IMR-90 (cell line): ENCODE data around the gene PTPRG. TPM values are rescaled to one million over a fixed set of nuclear protein-coding genes. Genes with fewer than 3 reads are reported as not detected.

Experiments used
- ATAC-seq: fragments of 200-7000 bp; cut with Tn5 transposase; 2 replicates; pipeline ENCODE4 v1.9.1; 2020; ENCODE audit warnings: low read depth, mild to moderate bottlenecking, moderate library complexity
- BruUV-seq: library from RNA; stranded (reverse); fragments of 400-500 nt; replicated peaks from 2 replicates; lab custom pipeline; 2021; lab: Mats Ljungman, UMichigan
- CTCF ChIA-PET: fragments of 300-600 bp; formaldehyde crosslinking; extraction: SDS; loops from one replicate; lab custom pipeline; 2021; ENCODE audit warnings: antibody characterized with exemption; lab: Yijun Ruan, JAX
- POLR2A ChIA-PET: fragments of 300-600 bp; sonication (Branson Sonifier 250); formaldehyde crosslinking; loops from one replicate; lab custom pipeline; 2022; ENCODE audit warnings: antibody characterized with exemption; ENCODE audit not compliant: unreplicated experiment; lab: Charles Lee
- DNase-seq: peaks from one replicate; pipeline ENCODE4 v3.0.0; 2013
- H2AFZ ChIP-seq: replicated peaks from 2 replicates; pipeline ENCODE3; 2013; ENCODE audit warnings: low read length, mild to moderate bottlenecking; ENCODE audit not compliant: poor library complexity
- H2AK5ac ChIP-seq: 2 replicates; pipeline ENCODE4 v1.6.1; 2013; ENCODE audit warnings: low read depth, low read length, inconsistent platforms
- H2AK9ac ChIP-seq: replicated peaks from 2 replicates; pipeline ENCODE3; 2013; ENCODE audit warnings: mild to moderate bottlenecking, low read depth, low read length, moderate library complexity; ENCODE audit not compliant: poor library complexity
- H2BK120ac ChIP-seq: 2 replicates; pipeline ENCODE4 v1.6.1; 2013; ENCODE audit warnings: low read depth, low read length, inconsistent platforms
- H2BK15ac ChIP-seq: 3 replicates; pipeline ENCODE4 v1.6.1; 2013; ENCODE audit warnings: low read depth, low read length, inconsistent platforms
- H2BK20ac ChIP-seq: 2 replicates; pipeline ENCODE4 v1.6.1; 2013; ENCODE audit warnings: low read depth, mild to moderate bottlenecking, inconsistent platforms, low read length, moderate library complexity
- H2BK5ac ChIP-seq: 2 replicates; pipeline ENCODE4 v1.6.1; 2013; ENCODE audit warnings: mild to moderate bottlenecking, low read depth, low read length, inconsistent platforms; ENCODE audit not compliant: poor library complexity, severe bottlenecking
- H3K14ac ChIP-seq: replicated peaks from 2 replicates; pipeline ENCODE4 v1.6.1; 2013; ENCODE audit warnings: low read depth, low read length, inconsistent platforms
- H3K18ac ChIP-seq: 2 replicates; pipeline ENCODE4 v1.6.1; 2013; ENCODE audit warnings: low read depth, low read length, control low read depth
- H3K23ac ChIP-seq: 2 replicates; pipeline ENCODE4 v1.6.1; 2013; ENCODE audit warnings: low read depth, low read length, inconsistent platforms
- H3K27ac ChIP-seq: 2 replicates; pipeline ENCODE4 v1.5.1; 2013; ENCODE audit warnings: mild to moderate bottlenecking, control low read depth, low read length; ENCODE audit not compliant: insufficient read depth
- H3K27me3 ChIP-seq: 2 replicates; pipeline ENCODE4 v1.6.1; 2013; ENCODE audit warnings: low read length; ENCODE audit not compliant: control insufficient read depth, insufficient read depth
- H3K36me3 ChIP-seq: 2 replicates; pipeline ENCODE4 v1.6.1; 2013; ENCODE audit warnings: low read length, mixed read lengths; ENCODE audit not compliant: control insufficient read depth, insufficient read depth
- H3K4ac ChIP-seq: 2 replicates; pipeline ENCODE4 v1.6.1; 2013; ENCODE audit warnings: low read depth, low read length, inconsistent platforms
- H3K4me1 ChIP-seq: 2 replicates; pipeline ENCODE4 v1.6.1; 2013; ENCODE audit warnings: low read length, mixed read lengths; ENCODE audit not compliant: control insufficient read depth, insufficient read depth
- H3K4me2 ChIP-seq: 2 replicates; pipeline ENCODE4 v1.6.1; 2013; ENCODE audit warnings: low read depth, mild to moderate bottlenecking, control low read depth, low read length, moderate library complexity
- H3K4me3 ChIP-seq: 2 replicates; pipeline ENCODE4 v1.5.1; 2013; ENCODE audit warnings: low read depth, mild to moderate bottlenecking, control low read depth, low read length, moderate library complexity; ENCODE audit not compliant: insufficient read depth
- H3K56ac ChIP-seq: 2 replicates; pipeline ENCODE4 v1.6.1; 2013; ENCODE audit warnings: low read length, inconsistent platforms; ENCODE audit not compliant: insufficient read depth; ENCODE audit errors: extremely low read depth
- H3K79me1 ChIP-seq, 2 experiments: 2 replicates each; pipeline ENCODE4 v1.6.1; 2013; ENCODE audit warnings: low read length in 2 of 2, inconsistent platforms in 1 of 2, low read depth in 1 of 2
- H3K9ac ChIP-seq: 2 replicates; pipeline ENCODE4 v1.6.1; 2013; ENCODE audit warnings: low read depth, low read length, control low read depth
- H3K9me1 ChIP-seq: 2 replicates; pipeline ENCODE4 v1.6.1; 2013; ENCODE audit warnings: low read length, inconsistent platforms; ENCODE audit not compliant: insufficient read depth
- H3K9me3 ChIP-seq: 2 replicates; pipeline ENCODE4 v1.6.1; 2013; ENCODE audit warnings: low read length; ENCODE audit not compliant: control insufficient read depth, insufficient read depth
- H4K20me1 ChIP-seq: 2 replicates; pipeline ENCODE4 v1.6.1; 2013; ENCODE audit warnings: low read length, inconsistent platforms; ENCODE audit not compliant: insufficient read depth
- H4K5ac ChIP-seq: 2 replicates; pipeline ENCODE4 v1.6.1; 2013; ENCODE audit warnings: mild to moderate bottlenecking, low read depth, low read length, control low read depth
- H4K8ac ChIP-seq, 2 experiments: 2 replicates each; pipeline ENCODE4 v1.6.1; 2013; ENCODE audit warnings: low read depth in 2 of 2, low read length in 2 of 2, control low read depth in 1 of 2, inconsistent platforms in 1 of 2
- H4K91ac ChIP-seq: 2 replicates; pipeline ENCODE4 v1.6.1; 2013; ENCODE audit warnings: low read depth, low read length, inconsistent platforms; ENCODE audit not compliant: insufficient read depth
- BHLHE40 ChIP-seq: fragments of 150-350 bp; IDR thresholded peaks from 2 replicates; pipeline ENCODE4 v1.6.1; 2016; ENCODE audit warnings: mild to moderate bottlenecking, low read depth, low read length
- CEBPB ChIP-seq: IDR thresholded peaks from 2 replicates; pipeline ENCODE4 v1.6.1; 2012; ENCODE audit warnings: low read depth, low read length, improper control_type of control experiment
- CHD1 ChIP-seq: IDR thresholded peaks from 2 replicates; pipeline ENCODE4 v1.6.1; 2012; ENCODE audit warnings: low read depth, low read length, improper control_type of control experiment
- FOS ChIP-seq: fragments of 150-350 bp; IDR thresholded peaks from 2 replicates; pipeline ENCODE4 v1.6.1; 2016; ENCODE audit warnings: low read depth, low read length
- MAFK ChIP-seq: IDR thresholded peaks from 2 replicates; pipeline ENCODE4 v1.6.1; 2012; ENCODE audit warnings: low read depth, low read length, improper control_type of control experiment
- MAZ ChIP-seq: IDR thresholded peaks from 2 replicates; pipeline ENCODE4 v1.6.1; 2012; ENCODE audit warnings: low read depth, mild to moderate bottlenecking, low read length, improper control_type of control experiment, moderate library complexity, borderline replicate concordance
- MXI1 ChIP-seq: IDR thresholded peaks from 2 replicates; pipeline ENCODE4 v1.6.1; 2012; ENCODE audit warnings: low read depth, mild to moderate bottlenecking, low read length, moderate library complexity, borderline replicate concordance
- NFE2L2 ChIP-seq: fragments of 150-350 bp; IDR thresholded peaks from 2 replicates; pipeline ENCODE4 v1.6.1; 2016; ENCODE audit warnings: low read depth, mild to moderate bottlenecking, low read length
- RAD21 ChIP-seq: IDR thresholded peaks from 2 replicates; pipeline ENCODE4 v1.6.1; 2012; ENCODE audit warnings: low read length, improper control_type of control experiment
- RCOR1 ChIP-seq: IDR thresholded peaks from 2 replicates; pipeline ENCODE4 v1.6.1; 2012; ENCODE audit warnings: mild to moderate bottlenecking, low read length, improper control_type of control experiment; ENCODE audit not compliant: insufficient replicate concordance
- RFX5 ChIP-seq: IDR thresholded peaks from 2 replicates; pipeline ENCODE4 v1.8.0; 2012; ENCODE audit warnings: low read depth, mild to moderate bottlenecking, low read length, moderate library complexity
- SMC3 ChIP-seq: fragments of 150-350 bp; IDR thresholded peaks from 2 replicates; pipeline ENCODE4 v1.6.1; 2016; ENCODE audit warnings: low read depth, mild to moderate bottlenecking, antibody characterized with exemption, low read length, moderate library complexity
- dilution Hi-C: fragments of 300-500 bp; cut with HindIII; formaldehyde crosslinking; loops from one replicate; pipeline ENCODE4 v1.14.3; 2018; ENCODE audit warnings: low sequenced_read_pairs; ENCODE audit not compliant: unreplicated experiment
- in situ Hi-C: fragments of 300-500 bp; cut with MboI; formaldehyde crosslinking; loops from 3 replicates; pipeline ENCODE4 v1.14.3; 2019; ENCODE audit warnings: low sequenced_read_pairs, inconsistent platforms, mixed read lengths
- intact Hi-C: fragments of 100-400 bp; cut with micrococcal nuclease; formaldehyde crosslinking; loops from 2 replicates; pipeline ENCODE4 v1.10.0; 2022
- polyA plus RNA-seq, 3 experiments: library from polyadenylated mRNA; depleted of rRNA; stranded (reverse); fragments of >200 nt; gene quantifications; 2 replicates each; pipeline ENCODE4 v1.2.3, GENCODE V29; 2012; ENCODE audit warnings: low replicate concordance in 1 of 3
- total RNA-seq: library from RNA; depleted of rRNA; stranded (reverse); fragments of >200 nt; gene quantifications from 2 replicates; pipeline ENCODE4 v1.2.3, GENCODE V29; 2012
- TF ChIP-seq, protein P1 (sequence below): conservative IDR thresholded peaks from 2 replicates; pipeline ENCODE4 v1.5.1; 2012; ENCODE audit warnings: mild to moderate bottlenecking, low read depth, low read length, improper control_type of control experiment
- TF ChIP-seq, protein P2 (sequence below): fragments of 150-350 bp; IDR thresholded peaks from 2 replicates; pipeline ENCODE4 v1.6.1; 2017; ENCODE audit warnings: mild to moderate bottlenecking, antibody characterized with exemption, low read length, low read depth
- TF ChIP-seq, protein P3 (sequence below): fragments of 150-350 bp; IDR thresholded peaks from 2 replicates; pipeline ENCODE4 v1.6.1; 2016; ENCODE audit warnings: low read depth, mild to moderate bottlenecking, low read length, moderate library complexity, borderline replicate concordance

Gene PTPRG
- total and polyA plus RNA-seq, 2 of the 4 experiments (the other 2 are of a cell fraction) = 7.7 to 31.0 TPM

DNA sequence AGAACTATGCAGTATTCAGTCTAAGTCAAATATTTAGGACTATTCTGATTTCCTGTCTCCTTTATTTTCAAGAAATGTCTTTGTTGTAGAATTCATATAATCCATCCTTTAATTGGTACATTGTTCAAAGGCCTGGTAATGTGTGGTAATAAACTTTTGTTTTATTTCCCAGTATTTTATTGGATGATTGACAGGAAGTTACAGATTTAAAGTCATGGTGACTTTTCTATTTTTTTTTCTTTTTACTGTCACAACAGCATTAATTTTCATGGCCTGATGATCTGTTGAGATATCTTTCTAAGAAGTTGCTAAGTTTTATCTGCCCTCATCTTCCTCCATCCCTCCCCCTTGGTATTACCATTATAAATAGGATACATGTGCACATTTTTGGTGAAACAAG lies 161.7 kb downstream of the PTPRG start:
- no peak overlapping the region for H4K5ac ChIP-seq
- no peak overlapping the region for H3K9ac ChIP-seq
- peaks cover 3% of the 10 kb centered on the region; the same call in 1 of the 2 replicates for H3K4me1 ChIP-seq
- H4K8ac ChIP-seq = no peak overlapping the region
- no peak overlapping the region for H4K91ac ChIP-seq
- DNase-seq = no peak
- H2AK5ac ChIP-seq = no peak overlapping the region
- no peaks in the 10 kb centered on the region for H3K9me3 ChIP-seq
- POLR2A ChIA-PET = no interaction called here
- BruUV-seq = no TSS peak
- no peaks in the 10 kb centered on the region for H3K9me1 ChIP-seq
- H3K56ac ChIP-seq = no peak overlapping the region
- peaks cover 15% of the 10 kb centered on the region; the same call in 1 of the 2 replicates for H4K20me1 ChIP-seq
- dilution Hi-C loops = no loop called here
- H3K14ac ChIP-seq = no peak overlapping the region
- no peak overlapping the region for H2AK9ac ChIP-seq
- no peaks in the 10 kb centered on the region for H3K27me3 ChIP-seq
- H3K36me3 ChIP-seq = no peaks in the 10 kb centered on the region
- no peak for TF ChIP-seq FOS
- no peak for TF ChIP-seq RAD21
- no peak for TF ChIP-seq MAFK
- no peak for TF ChIP-seq NFE2L2
- TF ChIP-seq RCOR1 = no peak
- TF ChIP-seq SMC3 = no peak
- TF ChIP-seq MAZ = no peak
- TF ChIP-seq, protein P1, sequence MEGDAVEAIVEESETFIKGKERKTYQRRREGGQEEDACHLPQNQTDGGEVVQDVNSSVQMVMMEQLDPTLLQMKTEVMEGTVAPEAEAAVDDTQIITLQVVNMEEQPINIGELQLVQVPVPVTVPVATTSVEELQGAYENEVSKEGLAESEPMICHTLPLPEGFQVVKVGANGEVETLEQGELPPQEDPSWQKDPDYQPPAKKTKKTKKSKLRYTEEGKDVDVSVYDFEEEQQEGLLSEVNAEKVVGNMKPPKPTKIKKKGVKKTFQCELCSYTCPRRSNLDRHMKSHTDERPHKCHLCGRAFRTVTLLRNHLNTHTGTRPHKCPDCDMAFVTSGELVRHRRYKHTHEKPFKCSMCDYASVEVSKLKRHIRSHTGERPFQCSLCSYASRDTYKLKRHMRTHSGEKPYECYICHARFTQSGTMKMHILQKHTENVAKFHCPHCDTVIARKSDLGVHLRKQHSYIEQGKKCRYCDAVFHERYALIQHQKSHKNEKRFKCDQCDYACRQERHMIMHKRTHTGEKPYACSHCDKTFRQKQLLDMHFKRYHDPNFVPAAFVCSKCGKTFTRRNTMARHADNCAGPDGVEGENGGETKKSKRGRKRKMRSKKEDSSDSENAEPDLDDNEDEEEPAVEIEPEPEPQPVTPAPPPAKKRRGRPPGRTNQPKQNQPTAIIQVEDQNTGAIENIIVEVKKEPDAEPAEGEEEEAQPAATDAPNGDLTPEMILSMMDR = no peak
- no peak for TF ChIP-seq MXI1
- TF ChIP-seq, protein P2, sequence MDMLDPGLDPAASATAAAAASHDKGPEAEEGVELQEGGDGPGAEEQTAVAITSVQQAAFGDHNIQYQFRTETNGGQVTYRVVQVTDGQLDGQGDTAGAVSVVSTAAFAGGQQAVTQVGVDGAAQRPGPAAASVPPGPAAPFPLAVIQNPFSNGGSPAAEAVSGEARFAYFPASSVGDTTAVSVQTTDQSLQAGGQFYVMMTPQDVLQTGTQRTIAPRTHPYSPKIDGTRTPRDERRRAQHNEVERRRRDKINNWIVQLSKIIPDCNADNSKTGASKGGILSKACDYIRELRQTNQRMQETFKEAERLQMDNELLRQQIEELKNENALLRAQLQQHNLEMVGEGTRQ = no peak
- TF ChIP-seq CHD1 = no peak
- no peak for TF ChIP-seq RFX5
- TF ChIP-seq, protein P3, sequence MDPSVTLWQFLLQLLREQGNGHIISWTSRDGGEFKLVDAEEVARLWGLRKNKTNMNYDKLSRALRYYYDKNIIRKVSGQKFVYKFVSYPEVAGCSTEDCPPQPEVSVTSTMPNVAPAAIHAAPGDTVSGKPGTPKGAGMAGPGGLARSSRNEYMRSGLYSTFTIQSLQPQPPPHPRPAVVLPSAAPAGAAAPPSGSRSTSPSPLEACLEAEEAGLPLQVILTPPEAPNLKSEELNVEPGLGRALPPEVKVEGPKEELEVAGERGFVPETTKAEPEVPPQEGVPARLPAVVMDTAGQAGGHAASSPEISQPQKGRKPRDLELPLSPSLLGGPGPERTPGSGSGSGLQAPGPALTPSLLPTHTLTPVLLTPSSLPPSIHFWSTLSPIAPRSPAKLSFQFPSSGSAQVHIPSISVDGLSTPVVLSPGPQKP = no peak
- no peak for TF ChIP-seq BHLHE40
- TF ChIP-seq CEBPB = no peak
- no peak overlapping the region for H2BK120ac ChIP-seq
- no peak overlapping the region for H2AFZ ChIP-seq
- H3K23ac ChIP-seq = no peak overlapping the region
- intact Hi-C loops = loop anchor here (5.0 kb wide), 1 partner anchor 1001 kb away; no protein-coding TSS in a partner anchor
- H3K79me1 ChIP-seq = peaks cover 17 to 63% of the 10 kb centered on the region in 2 experiments
- in situ Hi-C loops = no loop called here
- CTCF ChIA-PET = no interaction called here
- no peak overlapping the region for H3K4ac ChIP-seq
- no peak overlapping the region for H3K4me2 ChIP-seq
- no peak for ATAC-seq
- H3K4me3 ChIP-seq = no peak overlapping the region
- H3K18ac ChIP-seq = no peak overlapping the region
- H2BK20ac ChIP-seq = no peak overlapping the region
- no peak overlapping the region for H2BK15ac ChIP-seq
- H2BK5ac ChIP-seq = no peak overlapping the region
- H3K27ac ChIP-seq = no peak overlapping the region
